Measurements from ENCODE around the gene BCL2L14. TPM values are rescaled to one million over a fixed set of nuclear protein-coding genes. Genes with fewer than 3 reads are reported as not detected.

The BCL2L14 gene
- total RNA-seq, 5 donors from 2014 or later (not counting 1 experiment from before 2014, with no cell fraction given): 0.47 to 1.1 (median 0.77) TPM; not detected in 1

- Mint-ChIP-seq H3K27ac (no peak overlapping the region), H3K4me3 (no peak overlapping the region), H3K4me1 (no peaks in the 10 kb centered on the region), H3K9me3 (no peaks in the 10 kb centered on the region), H3K36me3 (no peaks in the 10 kb centered on the region), H3K27me3 (peaks cover 0 to 2% of the 10 kb centered on the region in 2 donors)
- WGBS (ENCODE audit: insufficient coverage): 100% methylated on average over 1 of the region's 4 CpGs
- Histone ChIP-seq H3K4me1 (ENCODE audit: control insufficient read depth in 1 of 2, extremely low read depth in 1 of 2, insufficient read depth in 2 of 2, low read length in 2 of 2) (no peaks in the 10 kb centered on the region), H3K27ac (ENCODE audit: low read length) (no peak overlapping the region), H3K27me3 (replicated peaks in 1 of 2; ENCODE audit: control insufficient read depth in 2 of 2, extremely low read depth in 1 of 2, insufficient read depth in 2 of 2, low read length in 1 of 2) (peaks cover 0 to 10% of the 10 kb centered on the region in 2 experiments), H3K36me3 (ENCODE audit: control insufficient read depth in 2 of 2, extremely low read depth in 1 of 2, insufficient read depth in 1 of 2, low read length in 1 of 2) (no peaks in the 10 kb centered on the region), H3K9me3 (no peaks in the 10 kb centered on the region), H3K4me3 (ENCODE audit: control insufficient read depth in 1 of 2, extremely low read depth in 1 of 2, low read length in 1 of 2) (no peak overlapping the region)
- ATAC-seq (replicated peaks in 1 of 4) (no peak), DNase-seq (no peak)
- ChIA-PET CTCF (interaction anchor here in 1 of 2 donors (0.5 kb wide), 2 partner anchors 512 to 1604 kb away, joined by 4 to 5 read pairs; no protein-coding TSS in a partner anchor), POLR2A (interaction anchor here in 1 of 2 donors (0.5 kb wide), 1 partner anchor 1972 kb away, joined by 6 read pairs; no protein-coding TSS in a partner anchor)
Measured at GRCh38 chr12:12094481-12094880, 23.7 kb downstream of the BCL2L14 start.

DNA sequence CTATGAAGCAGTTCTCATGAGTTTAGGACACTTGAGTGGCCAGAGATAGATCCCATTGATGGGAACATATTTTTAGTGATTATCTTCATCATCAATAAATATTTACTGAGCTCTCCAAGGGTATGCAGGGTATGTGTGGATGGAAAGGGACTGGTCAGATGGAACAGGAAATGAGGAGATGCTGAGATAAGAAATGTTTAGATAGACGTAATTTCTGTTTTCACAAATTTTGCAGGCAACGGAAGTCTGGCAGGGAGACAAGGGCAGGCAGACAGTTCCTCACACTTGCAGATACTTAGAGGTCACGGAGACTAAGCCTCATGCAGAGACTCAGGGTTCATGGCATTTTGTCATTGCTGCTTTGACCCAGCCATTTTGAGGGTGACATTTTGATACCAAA, 24.3 kb downstream of the BCL2L14 start:
- Histone ChIP-seq H3K4me3 (ENCODE audit: control insufficient read depth in 1 of 2, extremely low read depth in 1 of 2, low read length in 1 of 2) (no peak overlapping the region), H3K4me1 (ENCODE audit: control insufficient read depth in 1 of 2, extremely low read depth in 1 of 2, insufficient read depth in 2 of 2, low read length in 2 of 2) (no peaks in the 10 kb centered on the region), H3K27me3 (replicated peaks in 1 of 2; ENCODE audit: control insufficient read depth in 2 of 2, extremely low read depth in 1 of 2, insufficient read depth in 2 of 2, low read length in 1 of 2) (peaks cover 0 to 10% of the 10 kb centered on the region in 2 experiments), H3K27ac (ENCODE audit: low read length) (no peak overlapping the region), H3K9me3 (no peaks in the 10 kb centered on the region), H3K36me3 (ENCODE audit: control insufficient read depth in 2 of 2, extremely low read depth in 1 of 2, insufficient read depth in 1 of 2, low read length in 1 of 2) (no peaks in the 10 kb centered on the region)
- H3K4me1 Mint-ChIP-seq: no peaks in the 10 kb centered on the region
- H3K27me3 Mint-ChIP-seq: peaks cover 0 to 2% of the 10 kb centered on the region in 2 donors
- DNase-seq (no peak), ATAC-seq (replicated peaks in 1 of 4) (no peak)
- POLR2A ChIA-PET: no interaction called here
- no peaks in the 10 kb centered on the region for H3K36me3 Mint-ChIP-seq
- no peak overlapping the region for H3K4me3 Mint-ChIP-seq
- CTCF ChIA-PET: interaction anchor here (0.5 to 0.7 kb wide), 2 partner anchors 1115 to 1605 kb away, joined by 3 to 4 read pairs; no protein-coding TSS in a partner anchor
- H3K9me3 Mint-ChIP-seq: no peaks in the 10 kb centered on the region
- no peak overlapping the region for H3K27ac Mint-ChIP-seq
- WGBS (ENCODE audit: insufficient coverage): 78% methylated on average over 3 of the region's 3 CpGs

DNA sequence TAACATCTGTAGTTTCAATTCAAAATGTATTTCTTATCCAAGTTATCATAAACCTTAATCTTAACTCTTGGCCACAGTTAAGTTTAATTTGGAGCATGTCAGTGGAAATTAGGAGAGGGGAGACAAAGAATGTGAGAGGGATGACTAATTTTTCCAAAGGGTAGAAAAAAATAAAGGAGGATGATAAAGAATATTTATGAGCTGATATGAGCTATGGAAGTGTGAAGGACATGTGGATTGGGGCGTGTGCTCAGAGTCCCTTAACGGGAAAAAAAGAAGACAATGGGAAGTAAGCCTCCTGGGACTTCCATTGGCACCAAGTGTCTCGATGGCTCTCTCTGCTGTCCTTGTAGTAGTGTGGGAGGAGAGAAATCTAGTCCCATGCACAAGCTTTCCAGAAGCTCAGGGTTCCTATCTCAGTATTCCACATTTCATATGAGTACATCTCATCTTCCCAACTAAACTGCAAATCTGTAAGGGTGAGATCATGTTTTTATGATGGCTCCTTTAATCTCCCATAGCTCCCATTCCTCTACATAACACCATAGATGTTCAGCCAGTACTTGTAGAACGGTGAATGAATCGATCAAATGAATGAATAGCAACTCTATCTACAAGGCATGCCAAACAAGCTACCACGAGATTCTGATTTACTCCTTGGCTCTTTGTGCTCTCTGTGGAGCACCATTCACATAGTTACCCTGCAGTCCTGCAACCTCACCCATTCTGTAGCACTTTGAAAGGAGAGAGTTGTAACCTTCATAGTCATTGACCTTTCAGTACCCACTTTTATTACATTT, 27.4 kb downstream of the BCL2L14 start:
- POLR2A ChIA-PET: no interaction called here
- H3K9me3 Mint-ChIP-seq: no peaks in the 10 kb centered on the region

DNA sequence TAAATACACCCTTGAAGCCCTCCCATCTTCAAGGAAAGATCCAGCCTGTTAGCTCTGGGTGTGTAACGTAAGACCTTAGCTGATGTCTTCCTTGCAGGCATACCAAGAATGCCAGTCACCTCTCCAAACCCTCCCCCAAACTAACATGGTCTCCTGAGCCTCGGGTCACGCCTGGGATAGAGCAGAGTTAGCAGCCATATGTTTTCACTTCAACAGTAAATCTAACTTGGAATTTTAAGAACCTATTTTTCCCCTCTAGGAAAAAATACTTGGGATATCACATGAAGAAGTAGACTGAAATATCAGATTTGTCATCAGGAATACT, 27.9 kb downstream of the BCL2L14 start:
- WGBS (ENCODE audit: insufficient coverage): 50% methylated on average over 1 of the region's 3 CpGs
- no peak overlapping the region for H3K4me3 Mint-ChIP-seq
- peaks cover 0 to 5% of the 10 kb centered on the region in 2 donors for H3K27me3 Mint-ChIP-seq
- DNase-seq (no peak), ATAC-seq (replicated peaks in 1 of 4) (no peak)
- no peaks in the 10 kb centered on the region for H3K4me1 Mint-ChIP-seq
- Histone ChIP-seq H3K4me1 (ENCODE audit: control insufficient read depth in 1 of 2, extremely low read depth in 1 of 2, insufficient read depth in 2 of 2, low read length in 2 of 2) (no peaks in the 10 kb centered on the region), H3K36me3 (ENCODE audit: control insufficient read depth in 2 of 2, extremely low read depth in 1 of 2, insufficient read depth in 1 of 2, low read length in 1 of 2) (no peaks in the 10 kb centered on the region), H3K9me3 (no peaks in the 10 kb centered on the region), H3K27ac (ENCODE audit: low read length) (no peak overlapping the region), H3K4me3 (ENCODE audit: control insufficient read depth in 1 of 2, extremely low read depth in 1 of 2, low read length in 1 of 2) (no peak overlapping the region), H3K27me3 (replicated peaks in 1 of 2; ENCODE audit: control insufficient read depth in 2 of 2, extremely low read depth in 1 of 2, insufficient read depth in 2 of 2, low read length in 1 of 2) (peaks cover 0 to 2% of the 10 kb centered on the region in 2 experiments)
- H3K27ac Mint-ChIP-seq: no peak overlapping the region
- CTCF ChIA-PET: no interaction called here
- POLR2A ChIA-PET: no interaction called here
- peaks cover 4% of the 10 kb centered on the region in 3 donors for H3K9me3 Mint-ChIP-seq
- H3K36me3 Mint-ChIP-seq: peaks cover 7% of the 10 kb centered on the region

More for the DNA sequence above, 27.4 kb downstream of the BCL2L14 start:
- CTCF ChIA-PET: no interaction called here
- H3K4me1 ChIP-seq (ENCODE audit: control insufficient read depth in 1 of 2, extremely low read depth in 1 of 2, insufficient read depth in 2 of 2, low read length in 2 of 2): no peaks in the 10 kb centered on the region
- no peaks in the 10 kb centered on the region for H3K9me3 ChIP-seq
- DNase-seq (no peak), ATAC-seq (replicated peaks in 1 of 4) (no peak)
- Mint-ChIP-seq H3K27me3 (peaks cover 0 to 3% of the 10 kb centered on the region in 2 donors), H3K36me3 (peaks cover 4% of the 10 kb centered on the region), H3K27ac (no peak overlapping the region), H3K4me3 (no peak overlapping the region), H3K4me1 (no peaks in the 10 kb centered on the region)
- H3K27ac ChIP-seq (ENCODE audit: low read length): no peak overlapping the region
- H3K36me3 ChIP-seq (ENCODE audit: control insufficient read depth in 2 of 2, extremely low read depth in 1 of 2, insufficient read depth in 1 of 2, low read length in 1 of 2): no peaks in the 10 kb centered on the region
- H3K4me3 ChIP-seq (ENCODE audit: control insufficient read depth in 1 of 2, extremely low read depth in 1 of 2, low read length in 1 of 2): no peak overlapping the region
- WGBS (ENCODE audit: insufficient coverage): 87% methylated on average over 4 of the region's 6 CpGs
- H3K27me3 ChIP-seq (replicated peaks in 1 of 2; ENCODE audit: control insufficient read depth in 2 of 2, extremely low read depth in 1 of 2, insufficient read depth in 2 of 2, low read length in 1 of 2): peaks cover 0 to 5% of the 10 kb centered on the region in 2 experiments

DNA sequence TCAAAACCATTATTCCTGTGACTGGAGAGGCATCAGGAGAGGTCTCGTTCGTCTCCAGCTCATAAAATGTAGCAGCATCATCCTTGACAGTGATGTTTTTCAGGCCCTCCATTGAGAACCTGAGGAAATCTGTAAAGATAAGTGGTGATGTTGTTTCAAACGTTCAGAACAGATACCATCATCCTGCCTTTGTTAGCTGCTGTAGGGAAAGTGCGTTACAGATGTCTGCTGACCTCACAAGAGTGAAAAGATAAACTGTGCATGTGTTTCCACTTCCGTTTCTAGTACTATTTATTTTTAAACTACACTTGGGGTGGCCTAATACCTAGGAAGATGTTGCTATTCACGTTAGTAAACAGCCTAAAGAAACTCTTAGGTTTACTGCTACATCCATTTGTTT, 28.4 kb downstream of the BCL2L14 start:
- Mint-ChIP-seq H3K4me3 (no peak overlapping the region), H3K4me1 (no peaks in the 10 kb centered on the region), H3K36me3 (peaks cover 7% of the 10 kb centered on the region), H3K27me3 (peaks cover 0 to 5% of the 10 kb centered on the region in 2 donors), H3K9me3 (peaks cover 4 to 5% (median 4%) of the 10 kb centered on the region in 3 donors), H3K27ac (no peak overlapping the region)
- POLR2A ChIA-PET: no interaction called here
- Histone ChIP-seq H3K27ac (ENCODE audit: low read length) (no peak overlapping the region), H3K9me3 (no peaks in the 10 kb centered on the region), H3K36me3 (ENCODE audit: control insufficient read depth in 2 of 2, extremely low read depth in 1 of 2, insufficient read depth in 1 of 2, low read length in 1 of 2) (no peaks in the 10 kb centered on the region), H3K27me3 (replicated peaks in 1 of 2; ENCODE audit: control insufficient read depth in 2 of 2, extremely low read depth in 1 of 2, insufficient read depth in 2 of 2, low read length in 1 of 2) (peaks cover 0 to 2% of the 10 kb centered on the region in 2 experiments), H3K4me3 (ENCODE audit: control insufficient read depth in 1 of 2, extremely low read depth in 1 of 2, low read length in 1 of 2) (no peak overlapping the region), H3K4me1 (ENCODE audit: control insufficient read depth in 1 of 2, extremely low read depth in 1 of 2, insufficient read depth in 2 of 2, low read length in 2 of 2) (no peaks in the 10 kb centered on the region)
- CTCF ChIA-PET: no interaction called here
- no peak for ATAC-seq (replicated peaks in 1 of 4)
- WGBS (ENCODE audit: insufficient coverage): 0% methylated on average over 1 of the region's 6 CpGs
- no peak for DNase-seq

GRCh38 chr12:12107678-12108077, 36.9 kb downstream of the BCL2L14 start:
- Mint-ChIP-seq H3K4me3 (no peak overlapping the region), H3K27me3 (peaks cover 0 to 3% of the 10 kb centered on the region in 2 donors), H3K4me1 (no peaks in the 10 kb centered on the region), H3K9me3 (peaks cover 18 to 32% (median 22%) of the 10 kb centered on the region in 3 donors), H3K36me3 (peaks cover 3% of the 10 kb centered on the region), H3K27ac (no peak overlapping the region)
- DNase-seq (no peak), ATAC-seq (replicated peaks in 1 of 4) (no peak)
- CTCF ChIA-PET: interaction anchor here in 1 of 2 donors (0.7 kb wide), 1 partner anchor 1233 kb away, joined by 5 read pairs; no protein-coding TSS in a partner anchor
- Histone ChIP-seq H3K36me3 (ENCODE audit: control insufficient read depth in 2 of 2, extremely low read depth in 1 of 2, insufficient read depth in 1 of 2, low read length in 1 of 2) (no peaks in the 10 kb centered on the region), H3K4me1 (ENCODE audit: control insufficient read depth in 1 of 2, extremely low read depth in 1 of 2, insufficient read depth in 2 of 2, low read length in 2 of 2) (no peaks in the 10 kb centered on the region), H3K4me3 (ENCODE audit: control insufficient read depth in 1 of 2, extremely low read depth in 1 of 2, low read length in 1 of 2) (no peak overlapping the region), H3K27ac (ENCODE audit: low read length) (no peak overlapping the region), H3K27me3 (replicated peaks in 1 of 2; ENCODE audit: control insufficient read depth in 2 of 2, extremely low read depth in 1 of 2, insufficient read depth in 2 of 2, low read length in 1 of 2) (peaks cover 0 to 7% of the 10 kb centered on the region in 2 experiments), H3K9me3 (no peaks in the 10 kb centered on the region)
- WGBS (ENCODE audit: insufficient coverage): 54% methylated on average over 3 of the region's 6 CpGs
- POLR2A ChIA-PET: no interaction called here
